GM10266 (cell line): Measurements from ENCODE around the gene SPTAN1.
A peak's percentile ranks its signal among the peaks of the same experiment; 100 is the strongest.
"Not testable (repeated sequence)": the region's sequence is repeated elsewhere in the genome, so short reads cannot be mapped to it uniquely, and the experiment has no call there.

Experiments
- DNase-seq: peaks from one replicate; pipeline ENCODE4 v3.0.0; 2012; ENCODE audit errors: extremely low spot score
- CTCF ChIP-seq: IDR thresholded peaks from 2 replicates; pipeline ENCODE4 v1.5.1; 2012; ENCODE audit warnings: mild to moderate bottlenecking, low read depth; ENCODE audit not compliant: control insufficient read depth, insufficient read depth; ENCODE audit errors: missing control alignments

The SPTAN1 gene

DNA sequence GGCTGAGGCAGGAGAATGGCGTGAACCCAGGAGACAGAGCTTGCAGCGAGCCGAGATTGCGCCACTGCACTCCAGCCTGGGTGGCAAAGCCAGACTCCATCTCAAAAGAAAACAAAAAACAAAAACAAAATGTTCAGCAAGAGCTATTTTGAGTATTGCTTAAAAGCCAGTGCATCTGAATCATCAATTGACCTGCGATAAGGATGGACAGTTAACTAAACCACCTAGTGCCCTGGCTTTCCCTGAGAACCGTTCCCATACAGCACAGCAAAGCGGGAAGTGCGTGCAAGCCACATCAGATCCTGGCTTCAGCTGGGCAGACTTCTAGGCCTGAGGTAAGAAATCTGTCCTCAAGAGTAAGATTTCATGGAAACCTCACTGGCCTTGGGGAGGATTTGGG is 101.5 kb downstream of the SPTAN1 start:
- no peak for DNase-seq
- TF ChIP-seq CTCF = no peak

GRCh38 chr9:128654481-128654880 is 102.1 kb downstream of the SPTAN1 start:
- TF ChIP-seq CTCF = no peak
- DNase-seq = no peak

- DNase-seq = peak; percentile 90
- TF ChIP-seq CTCF = no peak
Observed at GRCh38 chr9:128656416-128657343, 104.3 kb downstream of the SPTAN1 start, which contains the start of gene DYNC2I2. TSS of gene DYNC2I2 (minus strand) at chr9:128656847. CDS start at chr9:128656726, 121 bp downstream.

DNA sequence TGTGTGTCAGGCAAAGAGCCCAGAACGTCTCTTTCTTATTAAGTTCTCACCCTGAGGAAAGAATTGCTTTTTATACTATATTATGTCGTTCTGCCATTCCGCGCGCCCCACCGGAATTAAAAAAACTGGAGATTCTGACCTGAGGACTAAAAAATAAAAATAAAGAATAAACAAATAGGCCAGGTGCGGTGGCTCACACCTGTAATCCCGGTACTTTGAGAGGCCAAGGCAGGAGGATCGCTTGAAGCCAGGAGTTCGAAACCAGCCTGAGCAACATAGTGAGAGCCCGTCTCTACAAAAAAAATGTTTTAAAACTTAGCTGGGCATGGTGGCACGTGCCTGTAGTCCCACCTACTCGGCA is 104.9 kb downstream of the SPTAN1 start:
- TF ChIP-seq CTCF = no peak
- no peak for DNase-seq

GRCh38 chr9:128657796-128658195 is 105.4 kb downstream of the SPTAN1 start:
- no peak for DNase-seq
- TF ChIP-seq CTCF = no peak

GRCh38 chr9:128666481-128666941 is 114.1 kb downstream of the SPTAN1 start:
- not testable (repeated sequence) for DNase-seq

- TF ChIP-seq CTCF = no peak
- DNase-seq = no peak
Observed at GRCh38 chr9:128669786-128670185, 117.4 kb downstream of the SPTAN1 start.
